ENCODE results near the gene CXCL17. TPM values are rescaled to one million over a fixed set of nuclear protein-coding genes. Genes with fewer than 3 reads are reported as not detected.

CXCL17 gene
- total RNA-seq, 2 donors from 2014 or later, result 6.3 to 19.2 TPM

DNA sequence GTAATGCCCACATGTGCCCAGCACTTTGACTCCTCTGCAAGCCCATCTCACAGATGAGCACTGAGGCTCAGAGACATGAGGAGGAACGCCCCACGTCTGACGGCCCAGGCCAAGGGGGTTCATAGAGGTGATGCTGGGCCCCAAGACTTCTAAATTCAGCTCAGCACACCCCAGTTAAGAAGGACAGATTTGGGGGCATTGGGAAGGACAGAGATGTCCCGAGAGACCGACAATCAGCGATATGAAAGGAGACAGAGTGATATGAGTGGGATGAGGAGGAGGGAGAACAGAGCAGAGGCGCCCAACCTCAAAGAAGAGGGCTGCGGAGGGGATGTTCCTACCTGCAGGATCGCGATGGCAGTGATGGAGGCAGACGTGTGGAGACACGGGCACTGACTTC lies 52.8 kb downstream of the CXCL17 start, which contains the start of gene CNFN:
TSS of gene CNFN (minus strand) at position 399 of the 400 bp plus-strand sequence. CDS start 1,260 bp downstream, outside the sequence.
- H3K36me3 ChIP-seq (replicated peaks in 1 of 2; ENCODE audit: insufficient read depth in 1 of 2, low read depth in 2 of 2), result no peaks in the 10 kb centered on the region
- no peaks in the 10 kb centered on the region for H3K9me3 ChIP-seq
- H3K4me3 ChIP-seq, result no peak within 1 kb of the TSS
- ATAC-seq (no peak), DNase-seq (no peak)
- WGBS, 2 donors, result 44 to 45% methylated on average over 12 of the region's 12 CpGs
- intact Hi-C loops (cut with DNase I), result no loop called here
- no peak within 1 kb of the TSS for H3K27ac ChIP-seq
- no peaks in the 10 kb centered on the region for H3K27me3 ChIP-seq
- H3K4me1 ChIP-seq, result peaks cover 8% of the 10 kb centered on the region
- TF ChIP-seq POLR2A (IDR thresholded peaks at IDR 0.05), result no peak
- TF ChIP-seq, protein P1, sequence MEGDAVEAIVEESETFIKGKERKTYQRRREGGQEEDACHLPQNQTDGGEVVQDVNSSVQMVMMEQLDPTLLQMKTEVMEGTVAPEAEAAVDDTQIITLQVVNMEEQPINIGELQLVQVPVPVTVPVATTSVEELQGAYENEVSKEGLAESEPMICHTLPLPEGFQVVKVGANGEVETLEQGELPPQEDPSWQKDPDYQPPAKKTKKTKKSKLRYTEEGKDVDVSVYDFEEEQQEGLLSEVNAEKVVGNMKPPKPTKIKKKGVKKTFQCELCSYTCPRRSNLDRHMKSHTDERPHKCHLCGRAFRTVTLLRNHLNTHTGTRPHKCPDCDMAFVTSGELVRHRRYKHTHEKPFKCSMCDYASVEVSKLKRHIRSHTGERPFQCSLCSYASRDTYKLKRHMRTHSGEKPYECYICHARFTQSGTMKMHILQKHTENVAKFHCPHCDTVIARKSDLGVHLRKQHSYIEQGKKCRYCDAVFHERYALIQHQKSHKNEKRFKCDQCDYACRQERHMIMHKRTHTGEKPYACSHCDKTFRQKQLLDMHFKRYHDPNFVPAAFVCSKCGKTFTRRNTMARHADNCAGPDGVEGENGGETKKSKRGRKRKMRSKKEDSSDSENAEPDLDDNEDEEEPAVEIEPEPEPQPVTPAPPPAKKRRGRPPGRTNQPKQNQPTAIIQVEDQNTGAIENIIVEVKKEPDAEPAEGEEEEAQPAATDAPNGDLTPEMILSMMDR (IDR thresholded peaks at IDR 0.05), result no peak

DNA sequence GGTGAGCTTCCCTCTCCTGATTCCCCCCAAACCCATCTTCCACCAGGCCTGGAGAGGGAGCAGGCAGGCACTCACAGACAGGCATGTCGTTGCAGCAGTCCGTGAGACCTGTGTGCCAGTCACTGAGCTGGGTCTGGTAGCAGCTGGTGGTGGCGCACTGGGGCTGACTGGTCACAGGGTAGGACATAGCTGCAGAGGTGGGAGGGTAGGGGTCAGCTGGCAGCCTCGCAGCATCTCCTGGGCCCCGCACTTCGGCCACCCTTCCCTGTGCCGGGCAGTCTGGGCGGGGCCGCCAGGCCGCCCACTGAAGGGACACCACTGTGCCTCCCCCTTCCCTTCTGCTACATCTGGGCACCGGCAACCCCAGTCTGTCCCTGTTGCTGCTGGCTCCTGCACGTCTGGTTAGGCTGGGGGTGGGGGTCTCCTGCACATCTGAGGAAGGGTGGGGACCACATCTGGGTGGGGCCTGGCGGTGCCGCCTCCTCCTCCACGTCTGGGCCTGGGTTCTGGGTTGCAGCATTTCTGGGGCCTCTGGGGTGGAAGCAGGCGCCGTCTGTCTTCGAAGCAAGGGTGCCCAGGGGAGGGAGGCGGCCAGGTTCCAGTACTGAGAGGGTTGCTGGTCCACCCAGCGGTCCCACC lies 53.8 kb downstream of the CXCL17 start:
- ATAC-seq (no peak), DNase-seq (no peak)
- 60 to 66% methylated on average over 1 to 19 of the region's 20 CpGs for WGBS, 2 donors
- Histone ChIP-seq H3K4me3 (no peak overlapping the region), H3K27ac (no peak overlapping the region), H3K9me3 (no peaks in the 10 kb centered on the region), H3K4me1 (peaks cover 8% of the 10 kb centered on the region), H3K27me3 (no peaks in the 10 kb centered on the region), H3K36me3 (replicated peaks in 1 of 2; ENCODE audit: insufficient read depth in 1 of 2, low read depth in 2 of 2) (no peaks in the 10 kb centered on the region)
- intact Hi-C loops (cut with DNase I), result no loop called here
- TF ChIP-seq POLR2A (IDR thresholded peaks at IDR 0.05), result no peak
- TF ChIP-seq, protein P1 (IDR thresholded peaks at IDR 0.05), result no peak

DNA sequence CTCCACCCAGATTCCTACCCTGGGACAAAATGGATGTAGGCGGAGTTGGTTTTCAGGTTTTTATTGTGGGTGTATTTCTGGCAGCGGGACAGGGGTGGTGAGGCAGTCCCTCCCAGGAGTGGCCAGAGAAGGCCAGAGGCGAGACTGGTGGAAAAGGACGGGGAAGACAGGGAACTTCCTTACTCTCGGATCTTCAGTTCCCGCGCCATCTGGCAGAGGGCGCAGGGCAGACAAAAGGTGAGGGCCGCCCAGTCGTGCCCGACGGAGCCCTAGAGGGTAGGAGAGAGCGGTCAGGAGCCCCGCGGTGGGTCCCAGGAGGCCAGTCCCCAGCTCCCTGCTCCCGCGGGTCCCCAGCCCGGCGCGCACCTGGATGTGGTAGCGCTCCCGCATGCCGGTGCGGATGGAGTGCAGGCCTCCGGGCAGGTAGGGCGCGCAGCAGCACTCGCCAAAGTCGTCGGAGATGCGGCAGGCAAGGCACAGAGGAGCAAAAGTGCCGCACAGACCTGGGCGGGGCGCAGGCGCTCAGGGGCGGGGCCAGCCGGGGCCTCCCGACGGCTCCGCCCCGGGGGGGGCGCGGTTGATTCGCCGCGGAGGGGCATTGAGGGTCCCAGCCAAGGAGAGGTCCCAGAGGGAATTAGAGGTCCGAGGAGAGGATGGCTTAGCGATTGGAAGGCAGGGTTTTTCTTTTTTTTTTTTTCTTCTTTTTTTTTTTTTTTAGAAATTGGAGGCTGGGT lies 55.6 kb downstream of the CXCL17 start:
- Histone ChIP-seq H3K4me1 (peaks cover 8% of the 10 kb centered on the region), H3K27me3 (no peaks in the 10 kb centered on the region), H3K9me3 (no peaks in the 10 kb centered on the region), H3K4me3 (peak overlapping the region in 1 of 2 donors; percentile 9), H3K36me3 (replicated peaks in 1 of 2; ENCODE audit: insufficient read depth in 1 of 2, low read depth in 2 of 2) (no peaks in the 10 kb centered on the region), H3K27ac (peak overlapping the region; percentile 11 to 74 (median 34))
- ATAC-seq (peak; percentile 82), DNase-seq (peak; percentile 59 to 74 (median 63))
- 2% methylated on average over 9 to 42 of the region's 48 CpGs for WGBS, 2 donors
- TF ChIP-seq, protein P1 (IDR thresholded peaks at IDR 0.05), result peak in 6 of 7 experiments; percentile 14 to 53 (median 46)
- TF ChIP-seq POLR2A (IDR thresholded peaks at IDR 0.05), result peak in 1 of 3 donors; percentile 30
- intact Hi-C loops (cut with DNase I), result no loop called here

GRCh38 chr19:42380155-42380554 lies 62.6 kb downstream of the CXCL17 start:
- Histone ChIP-seq H3K4me3 (no peak overlapping the region), H3K9me3 (no peaks in the 10 kb centered on the region), H3K27me3 (peaks cover 0 to 6% of the 10 kb centered on the region in 2 donors), H3K36me3 (replicated peaks in 1 of 2; ENCODE audit: insufficient read depth in 1 of 2, low read depth in 2 of 2) (no peaks in the 10 kb centered on the region), H3K4me1 (no peaks in the 10 kb centered on the region), H3K27ac (no peak overlapping the region)
- DNase-seq, result no peak
- ATAC-seq, result no peak
- intact Hi-C loops (cut with DNase I), result no loop called here
- TF ChIP-seq, protein P1 (IDR thresholded peaks at IDR 0.05), result no peak
- TF ChIP-seq POLR2A (IDR thresholded peaks at IDR 0.05), result no peak
- 65 to 71% methylated on average over 6 of the region's 6 CpGs for WGBS, 2 donors

Small RNA genes lying within 50 kb of the gene (small RNA-seq; reads per million reads assigned to genes)
- gene RNU4-60P, result not detected

Other genes starting within 250 kb of the CXCL17 start
- 10 to 100 TPM; 34.8 to 44.2 TPM for gene DEDD2, start 225.3 kb downstream of the CXCL17 start, total RNA-seq
- gene ZNF526, start 222.6 kb downstream of the CXCL17 start, total RNA-seq, result 1 to 10 TPM; 4.9 to 6.0 TPM
- 10 to 100 TPM; 12.5 to 14.5 TPM for gene GSK3A, start 200.3 kb downstream of the CXCL17 start, total RNA-seq
- gene ERF, start 187.8 kb downstream of the CXCL17 start, total RNA-seq, result 10 to 100 TPM; 10.6 to 31.6 TPM
- gene CIC, start 173.7 kb downstream of the CXCL17 start, total RNA-seq, result 10 to 100 TPM; 40.5 to 61.0 TPM
- gene PRR19, start 140.8 kb downstream of the CXCL17 start, total RNA-seq, result under 1 TPM in 1 of 2 donors, not detected in 1; 0.52 TPM
- gene PAFAH1B3, start 140.3 kb downstream of the CXCL17 start, total RNA-seq, result 10 to 100 TPM in 1 of 2 donors, 1 to 10 TPM in 1; 7.9 to 12.5 TPM
- not detected for gene TMEM145, start 129.6 kb downstream of the CXCL17 start, total RNA-seq
- 10 to 100 TPM in 1 of 2 donors, 1 to 10 TPM in 1; 9.9 to 24.1 TPM for gene MEGF8, start 117.3 kb downstream of the CXCL17 start, total RNA-seq
- gene CNFN, start 52.6 kb downstream of the CXCL17 start, total RNA-seq, result not detected
- 100 to 1,000 TPM in 1 of 2 donors, 1 to 10 TPM in 1; 8.3 to 357 TPM for gene LIPE, start 15.6 kb downstream of the CXCL17 start, total RNA-seq
- 1 to 10 TPM; 1.8 to 2.3 TPM for gene CEACAM1, start 85.5 kb upstream of the CXCL17 start, total RNA-seq
- not detected for gene CEACAM8, start 152.0 kb upstream of the CXCL17 start, total RNA-seq